GM10266 (cell line): Measurements from ENCODE around the gene ICAM2.

Experiments used
- DNase-seq: peaks from one replicate; pipeline ENCODE4 v3.0.0; 2012; ENCODE audit errors: extremely low spot score
- CTCF ChIP-seq: IDR thresholded peaks from 2 replicates; pipeline ENCODE4 v1.5.1; 2012; ENCODE audit warnings: mild to moderate bottlenecking, low read depth; ENCODE audit not compliant: control insufficient read depth, insufficient read depth; ENCODE audit errors: missing control alignments

Gene ICAM2

GRCh38 chr17:64056269-64057005 is 36.0 kb upstream of the ICAM2 start:
- peak; percentile 12 for TF ChIP-seq CTCF
- peak; percentile 68 for DNase-seq

- no peak for DNase-seq
- no peak for TF ChIP-seq CTCF
Measured at GRCh38 chr17:64055183-64056142, 35.0 kb upstream of the ICAM2 start.

GRCh38 chr17:64054304-64054703 is 33.9 kb upstream of the ICAM2 start:
- no peak for TF ChIP-seq CTCF
- DNase-seq, result no peak

GRCh38 chr17:64053101-64053500 is 32.7 kb upstream of the ICAM2 start:
- TF ChIP-seq CTCF, result no peak
- DNase-seq, result no peak

GRCh38 chr17:64051153-64051552 is 30.7 kb upstream of the ICAM2 start:
- no peak for DNase-seq
- no peak for TF ChIP-seq CTCF

GRCh38 chr17:64048805-64049204 is 28.4 kb upstream of the ICAM2 start:
- DNase-seq, result no peak
- TF ChIP-seq CTCF, result no peak
